Measurements from ENCODE around the gene SHCBP1L. TPM values are rescaled to one million over a fixed set of nuclear protein-coding genes. Genes with fewer than 3 reads are reported as not detected.

SHCBP1L gene
- polyA plus RNA-seq, 1 donor from 2014 or later: not detected

DNA sequence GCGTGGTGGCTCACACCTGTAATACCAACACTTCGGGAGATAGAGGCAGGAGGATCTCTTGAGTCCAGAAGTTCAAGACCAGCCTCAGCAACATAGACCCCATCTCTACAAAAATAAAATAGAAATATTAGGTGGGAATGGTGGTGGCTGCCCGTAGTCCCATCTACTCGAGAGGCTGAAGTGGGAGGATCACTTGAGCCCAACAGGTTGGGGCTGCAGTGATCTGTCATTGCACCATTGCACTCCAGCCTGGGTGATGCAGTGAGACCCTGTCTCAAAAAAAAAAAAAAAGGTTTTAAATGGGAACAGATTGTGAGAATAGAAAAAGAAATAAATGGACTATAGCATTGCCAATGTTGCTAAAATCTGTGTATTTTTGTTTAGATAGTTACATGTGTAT lies 102.6 kb downstream of the SHCBP1L start:
- Histone ChIP-seq H3K4me3 (ENCODE audit: low read length) (no peak overlapping the region), H3K9me3 (ENCODE audit: low read length) (no peaks in the 10 kb centered on the region), H3K4me2 (ENCODE audit: low read length) (no peak overlapping the region), H3K9ac (ENCODE audit: low read length) (no peak overlapping the region), H2AFZ (ENCODE audit: low read depth, low read length) (no peak overlapping the region), H3K27me3 (ENCODE audit: insufficient read depth, low read depth, low read length) (no peaks in the 10 kb centered on the region), H3F3A (ENCODE audit: insufficient read depth, low read length, poor library complexity, severe bottlenecking) (peaks cover 6% of the 10 kb centered on the region), H4K20me1 (ENCODE audit: insufficient read depth) (peaks cover 23% of the 10 kb centered on the region), H3K79me2 (replicated peaks; ENCODE audit: insufficient read depth, low read length) (peaks cover 92% of the 10 kb centered on the region), H3K9me2 (ENCODE audit: insufficient read depth, low read length) (no peaks in the 10 kb centered on the region), H3K36me3 (ENCODE audit: insufficient read depth, low read length) (peaks cover 24% of the 10 kb centered on the region), H3K27ac (ENCODE audit: low read length) (no peak overlapping the region)
- TF ChIP-seq RAD21 (conservative IDR thresholded peaks at IDR 0.05): no peak

Small RNA genes within 50 kb of the gene (small RNA-seq; reads per million reads assigned to genes)
- 0 to 0.45 (median 0) reads per million in 3 experiments for gene HMGN1P4
- gene RNU6-41P: 0 reads per million in 3 experiments

Other genes with a start within 250 kb of the SHCBP1L start
- 1.2 and 1.6 TPM in 2 replicates for gene NPL, start 163.4 kb downstream of the SHCBP1L start, polyA plus RNA-seq
- 193 and 236 TPM in 2 replicates for gene DHX9, start 113.8 kb downstream of the SHCBP1L start, polyA plus RNA-seq
- 4.2 TPM in 2 replicates for gene LAMC1, start 70.3 kb upstream of the SHCBP1L start, polyA plus RNA-seq
- 0.67 and 1.2 TPM in 2 replicates for gene LAMC2, start 233.1 kb upstream of the SHCBP1L start, polyA plus RNA-seq

Data from neural cell (in vitro differentiated cells).